ENCODE results near the gene FGF12.

The FGF12 gene

GRCh38 chr3:192564611-192565010 is 162.7 kb downstream of the FGF12 start:
- no peak overlapping the region for H2AFZ ChIP-seq (ENCODE audit: low read length, unreplicated experiment)
- no peaks in the 10 kb centered on the region for H3K79me2 ChIP-seq (ENCODE audit: control insufficient read depth, insufficient read depth, low read length, unreplicated experiment)
- no peak overlapping the region for H3K4me3 ChIP-seq (ENCODE audit: low read depth, low read length)
- H3K27ac ChIP-seq (ENCODE audit: low read depth, low read length), result no peak overlapping the region
- no peaks in the 10 kb centered on the region for H3K4me1 ChIP-seq (ENCODE audit: control insufficient read depth, insufficient read depth, low read length, unreplicated experiment)
- no peaks in the 10 kb centered on the region for H3K36me3 ChIP-seq (ENCODE audit: insufficient read depth, low read length)
- H3K27me3 ChIP-seq (ENCODE audit: insufficient read depth, low read length), result peaks cover 19% of the 10 kb centered on the region

GRCh38 chr3:192563417-192563816 is 163.9 kb downstream of the FGF12 start:
- H3K36me3 ChIP-seq (ENCODE audit: insufficient read depth, low read length), result no peaks in the 10 kb centered on the region
- H3K4me1 ChIP-seq (ENCODE audit: control insufficient read depth, insufficient read depth, low read length, unreplicated experiment), result no peaks in the 10 kb centered on the region
- H2AFZ ChIP-seq (ENCODE audit: low read length, unreplicated experiment), result no peak overlapping the region
- H3K4me3 ChIP-seq (ENCODE audit: low read depth, low read length), result no peak overlapping the region
- H3K27me3 ChIP-seq (ENCODE audit: insufficient read depth, low read length), result peaks cover 9% of the 10 kb centered on the region; the same call in 1 of the 2 replicates
- no peaks in the 10 kb centered on the region for H3K79me2 ChIP-seq (ENCODE audit: control insufficient read depth, insufficient read depth, low read length, unreplicated experiment)
- H3K27ac ChIP-seq (ENCODE audit: low read depth, low read length), result no peak overlapping the region

GRCh38 chr3:192553707-192554106 is 173.6 kb downstream of the FGF12 start:
- Histone ChIP-seq H3K36me3 (ENCODE audit: insufficient read depth, low read length) (no peaks in the 10 kb centered on the region), H3K27ac (ENCODE audit: low read depth, low read length) (no peak overlapping the region), H3K27me3 (ENCODE audit: insufficient read depth, low read length) (no peaks in the 10 kb centered on the region; the same call in 1 of the 2 replicates), H3K4me3 (ENCODE audit: low read depth, low read length) (no peak overlapping the region), H3K4me1 (ENCODE audit: control insufficient read depth, insufficient read depth, low read length, unreplicated experiment) (no peaks in the 10 kb centered on the region), H2AFZ (ENCODE audit: low read length, unreplicated experiment) (no peak overlapping the region), H3K79me2 (ENCODE audit: control insufficient read depth, insufficient read depth, low read length, unreplicated experiment) (no peaks in the 10 kb centered on the region)

- no peak overlapping the region for H2AFZ ChIP-seq (ENCODE audit: low read length, unreplicated experiment)
- H3K36me3 ChIP-seq (ENCODE audit: insufficient read depth, low read length), result no peaks in the 10 kb centered on the region
- H3K4me1 ChIP-seq (ENCODE audit: control insufficient read depth, insufficient read depth, low read length, unreplicated experiment), result no peaks in the 10 kb centered on the region
- H3K27ac ChIP-seq (ENCODE audit: low read depth, low read length), result no peak overlapping the region
- no peak overlapping the region for H3K4me3 ChIP-seq (ENCODE audit: low read depth, low read length)
- no peaks in the 10 kb centered on the region for H3K27me3 ChIP-seq (ENCODE audit: insufficient read depth, low read length)
- no peaks in the 10 kb centered on the region for H3K79me2 ChIP-seq (ENCODE audit: control insufficient read depth, insufficient read depth, low read length, unreplicated experiment)
These were observed 177.0 kb downstream of the FGF12 start for GRCh38 chr3:192550356-192550755.

GRCh38 chr3:192545333-192545732 is 182.0 kb downstream of the FGF12 start:
- Histone ChIP-seq H3K27me3 (ENCODE audit: insufficient read depth, low read length) (no peaks in the 10 kb centered on the region), H3K4me1 (ENCODE audit: control insufficient read depth, insufficient read depth, low read length, unreplicated experiment) (no peaks in the 10 kb centered on the region), H3K27ac (ENCODE audit: low read depth, low read length) (no peak overlapping the region), H3K36me3 (ENCODE audit: insufficient read depth, low read length) (no peaks in the 10 kb centered on the region), H3K4me3 (ENCODE audit: low read depth, low read length) (no peak overlapping the region), H3K79me2 (ENCODE audit: control insufficient read depth, insufficient read depth, low read length, unreplicated experiment) (no peaks in the 10 kb centered on the region), H2AFZ (ENCODE audit: low read length, unreplicated experiment) (no peak overlapping the region)

- no peaks in the 10 kb centered on the region for H3K36me3 ChIP-seq (ENCODE audit: insufficient read depth, low read length)
- H2AFZ ChIP-seq (ENCODE audit: low read length, unreplicated experiment), result no peak overlapping the region
- H3K79me2 ChIP-seq (ENCODE audit: control insufficient read depth, insufficient read depth, low read length, unreplicated experiment), result no peaks in the 10 kb centered on the region
- no peaks in the 10 kb centered on the region for H3K27me3 ChIP-seq (ENCODE audit: insufficient read depth, low read length)
- no peaks in the 10 kb centered on the region for H3K4me1 ChIP-seq (ENCODE audit: control insufficient read depth, insufficient read depth, low read length, unreplicated experiment)
- no peak overlapping the region for H3K27ac ChIP-seq (ENCODE audit: low read depth, low read length)
- no peak overlapping the region for H3K4me3 ChIP-seq (ENCODE audit: low read depth, low read length)
These were observed 184.2 kb downstream of the FGF12 start for GRCh38 chr3:192543163-192543562.

GRCh38 chr3:192516820-192517219 is 210.5 kb downstream of the FGF12 start:
- no peaks in the 10 kb centered on the region for H3K79me2 ChIP-seq (ENCODE audit: control insufficient read depth, insufficient read depth, low read length, unreplicated experiment)
- H3K27ac ChIP-seq (ENCODE audit: low read depth, low read length), result no peak overlapping the region
- no peak overlapping the region for H3K4me3 ChIP-seq (ENCODE audit: low read depth, low read length)
- H2AFZ ChIP-seq (ENCODE audit: low read length, unreplicated experiment), result no peak overlapping the region
- H3K27me3 ChIP-seq (ENCODE audit: insufficient read depth, low read length), result peaks cover 53% of the 10 kb centered on the region
- no peaks in the 10 kb centered on the region for H3K4me1 ChIP-seq (ENCODE audit: control insufficient read depth, insufficient read depth, low read length, unreplicated experiment)
- no peaks in the 10 kb centered on the region for H3K36me3 ChIP-seq (ENCODE audit: insufficient read depth, low read length)

GRCh38 chr3:192515664-192516045 is 211.7 kb downstream of the FGF12 start:
- H3K4me3 ChIP-seq (ENCODE audit: low read depth, low read length), result no peak overlapping the region
- H3K36me3 ChIP-seq (ENCODE audit: insufficient read depth, low read length), result no peaks in the 10 kb centered on the region

GRCh38 chr3:192514754-192515663 is 212.3 kb downstream of the FGF12 start:
- H3K36me3 ChIP-seq (ENCODE audit: insufficient read depth, low read length), result no peaks in the 10 kb centered on the region
- H3K4me3 ChIP-seq (ENCODE audit: low read depth, low read length), result no peak overlapping the region
- H2AFZ ChIP-seq (ENCODE audit: low read length, unreplicated experiment), result no peak overlapping the region
- no peaks in the 10 kb centered on the region for H3K4me1 ChIP-seq (ENCODE audit: control insufficient read depth, insufficient read depth, low read length, unreplicated experiment)
- H3K27ac ChIP-seq (ENCODE audit: low read depth, low read length), result no peak overlapping the region
- peaks cover 51% of the 10 kb centered on the region for H3K27me3 ChIP-seq (ENCODE audit: insufficient read depth, low read length)
- H3K79me2 ChIP-seq (ENCODE audit: control insufficient read depth, insufficient read depth, low read length, unreplicated experiment), result no peaks in the 10 kb centered on the region

More at GRCh38 chr3:192515664-192516045, 211.7 kb downstream of the FGF12 start:
- H3K27ac ChIP-seq (ENCODE audit: low read depth, low read length), result no peak overlapping the region
- no peak overlapping the region for H2AFZ ChIP-seq (ENCODE audit: low read length, unreplicated experiment)
- H3K79me2 ChIP-seq (ENCODE audit: control insufficient read depth, insufficient read depth, low read length, unreplicated experiment), result no peaks in the 10 kb centered on the region
- H3K27me3 ChIP-seq (ENCODE audit: insufficient read depth, low read length), result peaks cover 49% of the 10 kb centered on the region
- H3K4me1 ChIP-seq (ENCODE audit: control insufficient read depth, insufficient read depth, low read length, unreplicated experiment), result no peaks in the 10 kb centered on the region

- H3K4me3 ChIP-seq (ENCODE audit: low read depth, low read length), result no peak overlapping the region
- no peak overlapping the region for H2AFZ ChIP-seq (ENCODE audit: low read length, unreplicated experiment)
- H3K4me1 ChIP-seq (ENCODE audit: control insufficient read depth, insufficient read depth, low read length, unreplicated experiment), result no peaks in the 10 kb centered on the region
- no peak overlapping the region for H3K27ac ChIP-seq (ENCODE audit: low read depth, low read length)
- no peaks in the 10 kb centered on the region for H3K79me2 ChIP-seq (ENCODE audit: control insufficient read depth, insufficient read depth, low read length, unreplicated experiment)
- peaks cover 57% of the 10 kb centered on the region for H3K27me3 ChIP-seq (ENCODE audit: insufficient read depth, low read length)
- no peaks in the 10 kb centered on the region for H3K36me3 ChIP-seq (ENCODE audit: insufficient read depth, low read length)
These were observed 213.1 kb downstream of the FGF12 start for GRCh38 chr3:192514081-192514753.

GRCh38 chr3:192505731-192506130 is 221.6 kb downstream of the FGF12 start:
- H3K4me1 ChIP-seq (ENCODE audit: control insufficient read depth, insufficient read depth, low read length, unreplicated experiment), result no peaks in the 10 kb centered on the region
- no peak overlapping the region for H3K27ac ChIP-seq (ENCODE audit: low read depth, low read length)
- no peak overlapping the region for H3K4me3 ChIP-seq (ENCODE audit: low read depth, low read length)
- H3K79me2 ChIP-seq (ENCODE audit: control insufficient read depth, insufficient read depth, low read length, unreplicated experiment), result no peaks in the 10 kb centered on the region
- peaks cover 10% of the 10 kb centered on the region; the same call in 1 of the 2 replicates for H3K27me3 ChIP-seq (ENCODE audit: insufficient read depth, low read length)
- H2AFZ ChIP-seq (ENCODE audit: low read length, unreplicated experiment), result no peak overlapping the region
- no peaks in the 10 kb centered on the region for H3K36me3 ChIP-seq (ENCODE audit: insufficient read depth, low read length)

Measured in ACC112 (cell line).